Measurements from ENCODE around the gene DLGAP4.

The DLGAP4 gene

DNA sequence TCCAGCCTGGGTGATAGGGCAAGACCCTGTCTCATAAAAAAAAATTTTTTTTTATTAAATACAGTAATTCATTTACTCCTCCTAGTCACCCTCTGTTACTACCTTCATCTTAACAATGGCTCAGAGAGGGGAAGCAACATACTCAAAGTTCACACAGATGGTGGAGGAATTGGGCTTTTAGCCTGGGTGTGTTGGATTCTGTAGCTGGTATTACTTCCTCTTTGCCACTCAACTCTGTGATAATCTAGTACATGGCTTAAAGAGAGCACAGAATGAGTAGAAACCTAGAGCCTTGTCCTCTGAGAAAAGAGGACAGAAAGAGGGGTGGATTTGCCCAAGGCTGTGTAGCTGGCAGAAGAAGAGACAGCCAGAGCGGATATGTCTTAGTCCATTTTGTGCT, 96.6 kb downstream of the DLGAP4 start:
- H3K36me3 ChIP-seq (ENCODE audit: insufficient read depth): no peaks in the 10 kb centered on the region
- H2AFZ ChIP-seq (ENCODE audit: low read depth): no peak overlapping the region
- H3K79me2 ChIP-seq (ENCODE audit: insufficient read depth, low read depth): no peaks in the 10 kb centered on the region
- H3K4me3 ChIP-seq (IDR thresholded peaks at IDR 0.05; ENCODE audit: insufficient read depth, low read depth, low read length): no peak overlapping the region
- H3K4me1 ChIP-seq (ENCODE audit: low read depth, poor library complexity, severe bottlenecking): peaks cover 7% of the 10 kb centered on the region
- peaks cover 30% of the 10 kb centered on the region; the same call in 1 of the 2 replicates for H3K27me3 ChIP-seq (ENCODE audit: insufficient read depth, low read depth)
- no peak overlapping the region for H3K9ac ChIP-seq
- H4K20me1 ChIP-seq (ENCODE audit: insufficient read depth): 0 out of 2 replicates have a peak, but pooled peaks cover 4% of the 10 kb centered on the region
- TF ChIP-seq CTCF (conservative IDR thresholded peaks at IDR 0.05; ENCODE audit: low read depth, low read length): no peak
- no peak overlapping the region for H3K4me2 ChIP-seq
- H3K27ac ChIP-seq: no peak overlapping the region

DNA sequence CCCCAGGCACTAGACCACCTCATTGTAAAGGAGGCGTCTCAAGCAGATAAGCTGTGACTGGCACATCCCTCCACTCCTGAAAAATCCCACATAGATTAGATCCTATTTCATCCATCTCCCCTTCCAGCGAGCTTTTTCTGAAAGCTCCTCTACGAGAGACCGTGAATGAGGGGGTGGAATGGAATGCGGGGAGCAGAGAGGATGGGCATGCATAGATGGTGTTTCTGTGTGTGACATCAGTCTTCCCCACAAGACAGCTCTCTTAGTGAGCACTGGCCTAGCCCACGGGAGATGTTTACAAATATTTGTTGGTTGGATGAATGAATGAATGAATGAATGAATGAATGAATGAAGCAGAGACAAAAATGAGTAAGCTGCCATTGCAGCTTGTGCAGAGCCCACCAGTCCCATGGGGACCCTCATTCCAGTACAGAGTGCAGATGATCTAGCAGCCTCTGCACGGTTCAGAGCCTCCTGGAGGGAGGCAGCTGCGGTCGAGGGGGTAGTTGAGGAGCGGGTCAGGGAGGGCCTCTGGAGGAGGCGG, 98.4 kb downstream of the DLGAP4 start:
- H3K4me1 ChIP-seq (ENCODE audit: low read depth, poor library complexity, severe bottlenecking): peaks cover 7% of the 10 kb centered on the region
- no peak overlapping the region for H3K4me3 ChIP-seq (IDR thresholded peaks at IDR 0.05; ENCODE audit: insufficient read depth, low read depth, low read length)

GRCh38 chr20:36405255-36405654, 99.1 kb downstream of the DLGAP4 start:
- H3K36me3 ChIP-seq (ENCODE audit: insufficient read depth): no peaks in the 10 kb centered on the region
- peaks cover 38% of the 10 kb centered on the region; the same call in 1 of the 2 replicates for H3K27me3 ChIP-seq (ENCODE audit: insufficient read depth, low read depth)
- no peak overlapping the region for H3K4me3 ChIP-seq (IDR thresholded peaks at IDR 0.05; ENCODE audit: insufficient read depth, low read depth, low read length)
- H2AFZ ChIP-seq (ENCODE audit: low read depth): no peak overlapping the region
- H3K79me2 ChIP-seq (ENCODE audit: insufficient read depth, low read depth): no peaks in the 10 kb centered on the region
- TF ChIP-seq CTCF (conservative IDR thresholded peaks at IDR 0.05; ENCODE audit: low read depth, low read length): no peak
- H4K20me1 ChIP-seq (ENCODE audit: insufficient read depth): 0 out of 2 replicates have a peak, but pooled peaks cover 4% of the 10 kb centered on the region
- peaks cover under 1% of the 10 kb centered on the region for H3K4me1 ChIP-seq (ENCODE audit: low read depth, poor library complexity, severe bottlenecking)
- H3K9ac ChIP-seq: no peak overlapping the region
- H3K27ac ChIP-seq: no peak overlapping the region
- no peak overlapping the region for H3K4me2 ChIP-seq

More for the DNA sequence above, 98.4 kb downstream of the DLGAP4 start:
- H3K9ac ChIP-seq: no peak overlapping the region
- peaks cover 38% of the 10 kb centered on the region; the same call in 1 of the 2 replicates for H3K27me3 ChIP-seq (ENCODE audit: insufficient read depth, low read depth)
- no peaks in the 10 kb centered on the region for H3K79me2 ChIP-seq (ENCODE audit: insufficient read depth, low read depth)
- no peaks in the 10 kb centered on the region for H3K36me3 ChIP-seq (ENCODE audit: insufficient read depth)
- 0 out of 2 replicates have a peak, but pooled peaks cover 4% of the 10 kb centered on the region for H4K20me1 ChIP-seq (ENCODE audit: insufficient read depth)
- no peak overlapping the region for H3K27ac ChIP-seq
- no peak overlapping the region for H3K4me2 ChIP-seq
- TF ChIP-seq CTCF (conservative IDR thresholded peaks at IDR 0.05; ENCODE audit: low read depth, low read length): no peak
- no peak overlapping the region for H2AFZ ChIP-seq (ENCODE audit: low read depth)

GRCh38 chr20:36407199-36407733, 101.1 kb downstream of the DLGAP4 start:
- Histone ChIP-seq H3K79me2 (ENCODE audit: insufficient read depth, low read depth) (no peaks in the 10 kb centered on the region), H3K36me3 (ENCODE audit: insufficient read depth) (no peaks in the 10 kb centered on the region), H3K9ac (no peak overlapping the region), H3K27ac (no peak overlapping the region), H3K4me1 (ENCODE audit: low read depth, poor library complexity, severe bottlenecking) (no peaks in the 10 kb centered on the region), H3K4me3 (IDR thresholded peaks at IDR 0.05; ENCODE audit: insufficient read depth, low read depth, low read length) (no peak overlapping the region), H3K4me2 (no peak overlapping the region), H4K20me1 (ENCODE audit: insufficient read depth) (0 out of 2 replicates have a peak, but pooled peaks cover 2% of the 10 kb centered on the region), H3K27me3 (ENCODE audit: insufficient read depth, low read depth) (peaks cover 39% of the 10 kb centered on the region; the same call in 1 of the 2 replicates), H2AFZ (ENCODE audit: low read depth) (no peak overlapping the region)
- TF ChIP-seq CTCF (conservative IDR thresholded peaks at IDR 0.05; ENCODE audit: low read depth, low read length): no peak
